Measurements from ENCODE around the gene TBPL2.
"Not testable (repeated sequence)": the region's sequence is repeated elsewhere in the genome, so short reads cannot be mapped to it uniquely, and the experiment has no call there.

TBPL2 gene

DNA sequence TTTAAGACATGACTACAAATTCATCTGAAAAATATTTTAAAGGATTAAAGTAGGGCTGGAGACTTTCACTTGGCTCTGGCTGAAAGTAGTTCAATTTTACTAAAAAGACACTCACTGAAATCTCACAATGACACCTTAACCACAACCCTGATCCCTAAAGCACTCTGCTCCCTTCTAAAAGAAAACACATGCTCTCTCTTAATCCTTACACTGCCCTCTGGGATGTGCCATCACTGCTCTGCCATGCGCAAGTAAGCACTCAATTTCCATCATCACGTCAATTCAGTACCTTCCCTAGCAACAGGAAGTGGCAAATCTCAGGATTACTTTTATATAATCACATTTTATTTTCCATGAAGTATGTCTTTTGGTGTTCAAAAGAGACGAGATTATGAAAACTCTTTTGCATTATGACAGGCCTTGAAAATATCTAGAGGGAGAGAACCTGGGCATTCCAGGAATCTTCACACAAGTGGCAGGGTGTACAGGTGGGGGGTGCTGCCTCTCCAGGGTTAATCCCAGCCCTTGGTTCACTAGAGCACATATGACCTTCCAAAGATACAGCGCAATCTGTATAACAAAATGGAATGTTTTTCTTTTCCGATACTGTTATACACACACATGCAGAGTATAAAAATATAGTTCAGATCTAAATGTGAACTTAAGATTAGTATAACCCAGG, 36.1 kb downstream of the TBPL2 start:
- DNase-seq (ENCODE audit: low read depth in 2 of 2), result no peak

DNA sequence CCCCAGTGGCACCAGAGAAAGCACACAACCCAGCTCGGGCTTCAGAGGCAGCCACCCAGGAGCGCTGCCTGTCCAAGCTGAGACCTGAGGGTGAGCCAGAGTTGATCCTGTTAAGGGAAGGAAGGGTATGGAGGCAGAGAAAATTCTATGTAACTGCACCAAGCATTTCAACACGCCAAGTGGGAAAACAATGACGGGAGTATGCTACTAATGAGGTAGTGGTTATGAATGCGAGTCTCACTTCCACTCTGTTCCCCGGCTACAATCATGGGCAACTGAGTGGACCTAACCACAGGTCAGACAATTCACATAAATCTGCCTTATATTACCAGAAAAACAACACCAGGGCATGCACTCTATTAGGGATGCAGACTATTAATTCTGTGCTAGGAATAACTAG, 38.7 kb downstream of the TBPL2 start:
- DNase-seq (ENCODE audit: low read depth in 2 of 2), result no peak

DNA sequence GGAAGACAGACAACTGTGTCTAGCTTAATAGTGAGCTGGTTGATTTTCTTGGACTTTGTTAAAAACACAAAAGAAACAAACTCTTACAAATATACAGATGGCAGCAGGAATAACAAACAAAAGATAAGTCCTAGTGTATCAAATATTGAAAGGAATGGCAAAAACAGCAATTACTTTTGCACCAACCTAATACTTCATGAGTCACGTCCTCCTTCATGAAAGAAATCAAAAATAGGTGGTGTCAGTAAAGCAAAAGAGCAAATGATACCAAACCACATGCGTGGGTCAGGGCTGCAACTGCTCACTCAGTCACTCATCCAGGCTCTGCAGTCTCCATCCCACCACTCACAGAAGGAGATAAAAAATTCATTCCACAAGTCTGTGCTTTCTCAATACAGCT, 40.6 kb downstream of the TBPL2 start:
- no peak for DNase-seq (ENCODE audit: low read depth in 2 of 2)

GRCh38 chr14:55399183-55399582, 41.2 kb downstream of the TBPL2 start:
- DNase-seq (ENCODE audit: low read depth in 2 of 2), result no peak

DNA sequence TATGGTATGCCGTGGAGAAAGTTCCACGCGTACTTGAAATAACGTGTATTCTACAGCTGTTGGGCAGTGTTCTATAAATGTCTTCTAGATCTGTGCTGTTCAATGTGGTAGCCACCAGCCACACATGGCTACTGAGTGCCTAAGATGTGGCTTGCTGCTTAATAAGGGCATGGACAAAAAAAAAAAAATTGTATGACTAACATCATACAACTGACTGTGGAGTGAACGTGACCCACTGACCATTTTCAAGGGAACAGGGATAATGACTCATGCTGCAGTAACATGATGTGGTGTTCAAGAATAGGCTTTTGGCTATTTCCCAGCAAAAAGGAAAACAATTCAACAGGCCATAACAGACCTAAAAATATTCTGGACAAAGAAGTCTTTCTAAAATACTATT, 41.7 kb downstream of the TBPL2 start:
- DNase-seq (ENCODE audit: low read depth in 2 of 2), result no peak

- no peak for DNase-seq (ENCODE audit: low read depth in 2 of 2)
Observed at GRCh38 chr14:55389330-55389729, 51.1 kb downstream of the TBPL2 start.

DNA sequence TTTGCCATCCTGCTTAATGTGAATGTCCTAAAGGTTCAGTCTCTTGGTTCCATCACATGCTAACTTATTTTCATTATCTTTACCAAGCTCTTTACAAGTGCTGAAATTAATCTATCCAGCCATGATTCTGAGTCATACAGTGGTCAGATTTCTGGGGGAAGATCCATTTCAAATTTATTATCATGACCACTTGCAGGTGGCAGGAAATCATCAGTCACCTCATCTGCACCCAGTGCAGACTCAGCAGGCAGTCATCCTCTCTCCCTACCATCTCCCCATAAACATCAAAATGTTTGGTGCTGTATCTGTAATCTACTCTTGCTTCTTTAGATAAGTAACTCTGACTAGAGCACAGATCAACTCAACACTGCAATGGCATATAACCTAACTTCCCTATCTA, 52.3 kb downstream of the TBPL2 start:
- no peak for DNase-seq (ENCODE audit: low read depth in 2 of 2)

GRCh38 chr14:55387121-55387520, 53.3 kb downstream of the TBPL2 start:
- DNase-seq (ENCODE audit: low read depth in 2 of 2), result no peak

- no peak for DNase-seq (ENCODE audit: low read depth in 2 of 2)
Observed at GRCh38 chr14:55386037-55386808, 54.2 kb downstream of the TBPL2 start.

DNA sequence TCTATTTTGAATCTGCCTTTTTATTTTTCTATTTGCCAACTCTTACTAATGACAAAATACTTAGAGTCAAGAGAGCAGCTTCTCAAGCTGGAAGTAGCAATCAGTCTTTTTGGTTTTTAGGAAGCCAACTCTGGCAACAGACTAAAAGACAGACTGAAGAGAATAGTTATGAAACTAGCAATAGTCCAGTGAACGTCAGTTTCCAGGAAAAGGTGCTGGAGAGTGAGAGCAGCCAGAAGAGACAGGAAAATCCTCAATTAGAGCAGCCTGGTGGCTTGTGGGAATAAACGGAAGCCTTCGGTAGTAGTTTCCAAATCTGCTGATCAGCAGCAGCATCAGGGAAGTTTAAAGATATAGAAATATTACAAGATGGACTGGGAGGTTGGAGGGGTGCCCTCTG, 55.9 kb downstream of the TBPL2 start:
- no peak for DNase-seq (ENCODE audit: low read depth in 2 of 2)

GRCh38 chr14:55383541-55384140, 56.8 kb downstream of the TBPL2 start:
- no peak for DNase-seq (ENCODE audit: low read depth in 2 of 2)

DNA sequence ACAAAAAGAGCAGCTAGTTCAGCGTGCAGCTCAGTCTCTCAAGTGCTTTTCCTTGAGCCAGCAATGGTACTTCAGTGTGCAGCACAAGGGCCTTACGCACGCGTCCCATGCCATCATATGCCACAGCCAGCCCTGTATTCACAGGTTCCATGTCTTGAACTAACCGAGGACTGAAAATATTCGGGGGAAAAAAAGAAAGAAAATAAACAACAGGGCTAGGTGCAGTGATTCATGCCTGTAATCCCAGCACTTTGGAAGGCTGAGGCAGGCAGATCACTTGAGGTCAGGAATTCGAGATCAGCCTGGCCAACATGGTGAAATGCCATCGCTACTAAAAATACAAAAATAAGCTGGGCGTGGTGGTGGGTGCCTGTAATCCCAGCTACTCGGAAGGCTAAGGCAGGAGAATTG, 57.4 kb downstream of the TBPL2 start:
- DNase-seq (ENCODE audit: low read depth in 2 of 2), result not testable (repeated sequence)

DNA sequence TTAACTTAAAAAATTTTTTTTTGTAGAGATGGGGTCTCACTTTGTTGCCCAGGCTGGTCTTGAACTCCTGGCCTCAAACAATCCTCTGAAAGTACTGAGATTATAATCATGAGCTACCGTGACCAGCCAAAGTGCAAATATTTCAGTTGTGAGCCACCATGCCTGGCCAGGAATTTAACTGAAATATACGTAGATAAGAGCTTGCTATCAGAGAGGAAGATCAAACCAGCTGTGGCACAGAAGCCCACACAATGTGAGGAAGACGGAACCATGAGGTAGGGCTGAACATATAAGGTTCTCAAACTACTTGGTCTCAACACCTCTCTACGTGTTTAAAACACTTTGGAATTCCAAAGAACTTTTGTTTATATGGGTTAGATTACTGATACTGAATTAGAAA, 57.9 kb downstream of the TBPL2 start:
- no peak for DNase-seq (ENCODE audit: low read depth in 2 of 2)

GRCh38 chr14:55381561-55381960, 58.9 kb downstream of the TBPL2 start:
- DNase-seq (ENCODE audit: low read depth in 2 of 2), result no peak

- DNase-seq (ENCODE audit: low read depth in 2 of 2), result no peak
Observed at GRCh38 chr14:55381040-55381439, 59.4 kb downstream of the TBPL2 start.

- DNase-seq (ENCODE audit: low read depth in 2 of 2), result no peak
Observed at GRCh38 chr14:55377236-55377635, 63.2 kb downstream of the TBPL2 start.

DNA sequence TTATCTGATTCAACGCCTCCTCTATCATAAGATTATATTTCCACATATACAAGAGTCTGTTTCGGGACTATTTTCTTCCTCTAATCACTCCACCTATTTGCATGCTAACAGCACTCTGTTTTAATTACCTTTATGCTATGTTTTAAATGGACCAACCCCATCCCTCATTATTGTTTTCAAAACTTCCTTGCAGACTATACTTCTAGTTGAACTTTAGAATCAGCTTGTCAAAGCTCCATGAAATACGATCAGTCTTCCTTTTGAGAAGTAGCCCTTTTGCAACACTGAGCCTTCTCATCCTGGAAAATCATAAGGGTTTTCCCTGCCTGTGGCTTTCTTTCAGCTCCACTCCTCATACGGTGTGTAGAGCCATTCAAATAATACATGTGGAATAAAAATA, 65.6 kb downstream of the TBPL2 start:
- DNase-seq (ENCODE audit: low read depth in 2 of 2), result no peak

- peak in 1 of 2 donors; percentile 22 for DNase-seq (ENCODE audit: low read depth in 2 of 2)
Observed at GRCh38 chr14:55373784-55374705, 66.4 kb downstream of the TBPL2 start.

GRCh38 chr14:55372825-55373224, 67.6 kb downstream of the TBPL2 start:
- DNase-seq (ENCODE audit: low read depth in 2 of 2), result no peak

- DNase-seq (ENCODE audit: low read depth in 2 of 2), result no peak
Observed at GRCh38 chr14:55372423-55372822, 68.0 kb downstream of the TBPL2 start.

GRCh38 chr14:55370883-55371455, 69.4 kb downstream of the TBPL2 start:
- DNase-seq (ENCODE audit: low read depth in 2 of 2), result no peak

DNA sequence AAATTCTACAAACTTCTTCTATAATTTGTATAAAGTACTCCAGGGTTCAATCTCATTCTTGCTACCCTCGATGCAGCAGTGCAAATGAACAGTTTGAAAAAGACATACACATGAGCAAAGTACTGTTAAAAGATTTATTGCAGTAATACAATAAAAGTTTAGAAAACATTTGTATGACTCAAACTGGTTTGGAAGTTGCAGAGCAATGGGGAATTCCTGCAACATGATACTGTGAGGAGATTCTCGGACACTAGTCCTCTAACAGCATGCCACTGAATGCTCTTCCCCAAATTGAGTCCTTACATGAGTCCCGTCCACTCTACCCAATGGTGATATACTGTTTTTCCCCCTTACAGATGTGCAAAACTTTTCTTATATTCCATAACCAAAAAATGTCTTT, 74.1 kb downstream of the TBPL2 start:
- no peak for DNase-seq (ENCODE audit: low read depth in 2 of 2)

Data from activated CD8-positive, alpha-beta memory T cell treated with anti-CD3 and anti-CD28 coated beads for 4 hours (primary cell).